Testis (tissue), 3 donors: ENCODE measurements around the gene RASAL2. TPM values are rescaled to one million over a fixed set of nuclear protein-coding genes. Genes with fewer than 3 reads are reported as not detected.
"Not testable (repeated sequence)": the region's sequence is repeated elsewhere in the genome, so short reads cannot be mapped to it uniquely, and the experiment has no call there.

Experiments
- DNase-seq: peaks from one replicate; pipeline ENCODE4 v3.0.0-alpha.2; 2019
- H3K27ac ChIP-seq, 2 donors: fragments of 200-600 bp; sonication (generic); one replicate each; pipeline ENCODE4 v1.5.1; 2019
- H3K27me3 ChIP-seq: fragments of 200-600 bp; sonication (generic); one replicate; pipeline ENCODE4 v1.5.1; 2019
- H3K36me3 ChIP-seq: fragments of 200-600 bp; sonication (generic); one replicate; pipeline ENCODE4 v1.5.1; 2017; ENCODE audit warnings: low read depth; ENCODE audit errors: missing control alignments
- H3K4me1 ChIP-seq: fragments of 200-600 bp; sonication (generic); one replicate; pipeline ENCODE4 v1.5.1; 2019
- H3K4me3 ChIP-seq, 2 donors: fragments of 200-600 bp; sonication (generic); one replicate each; pipeline ENCODE4 v1.5.1; 2017 to 2019
- H3K9me3 ChIP-seq: fragments of 200-600 bp; sonication (generic); one replicate; pipeline ENCODE4 v1.5.1; 2017
- POLR2A ChIP-seq: fragments of 450-650 bp; IDR thresholded peaks from one replicate; pipeline ENCODE4 v1.6.1; 2017; ENCODE audit warnings: antibody characterized with exemption, mild to moderate bottlenecking, moderate library complexity
- WGBS, 2 donors: methylation state at CpG; one replicate each; pipeline ENCODE4 v1.1.5; 2018; 5-methylcytosine and 5-hydroxymethylcytosine counted together
- intact Hi-C: fragments of 100-400 bp; cut with DNase I; formaldehyde crosslinking; loops from one replicate; pipeline ENCODE4 v1.15.1; 2023; ENCODE audit warnings: low total_unique reads
- polyA plus RNA-seq: library from polyadenylated mRNA; stranded (reverse); fragments of 350-450 nt; fragmentation: Illumina TruSeq; extraction: RNeasy Lipid Tissue Mini Kit (QIAGEN cat#74804); gene quantifications from one replicate; pipeline ENCODE4 v1.2.3, GENCODE V29; 2014; ENCODE audit warnings: low read depth, low replicate concordance; ENCODE audit not compliant: insufficient read depth
- total RNA-seq, 2 donors: library from RNA; depleted of rRNA; stranded (reverse); fragments of >200 nt; gene quantifications; one replicate each; pipeline ENCODE4 v1.2.3, GENCODE V29; 2016
- TF ChIP-seq, protein P1 (sequence below), 3 experiments: fragments of 450-650 bp in 2 of 3; fragments of 200-600 bp in 1 of 3; sonication (generic) in 1 of 3; IDR thresholded peaks; one replicate each; pipeline ENCODE4 v1.5.1; 2016 to 2019; ENCODE audit warnings: antibody characterized with exemption in 3 of 3, mild to moderate bottlenecking in 2 of 3, moderate library complexity in 1 of 3

Gene RASAL2
- total and polyA plus RNA-seq, 3 donors from 2014 or later: 25.9 to 41.7 (median 39.6) TPM

- H3K4me1 ChIP-seq: no peaks in the 10 kb centered on the region
- no peaks in the 10 kb centered on the region for H3K36me3 ChIP-seq
- no peak overlapping the region for H3K27ac ChIP-seq
- 83 to 94% methylated on average over 1 of the region's 1 CpG for WGBS, 2 donors
- no peaks in the 10 kb centered on the region for H3K27me3 ChIP-seq
- H3K4me3 ChIP-seq: no peak overlapping the region
- intact Hi-C loops: no loop called here
- TF ChIP-seq, protein P1, sequence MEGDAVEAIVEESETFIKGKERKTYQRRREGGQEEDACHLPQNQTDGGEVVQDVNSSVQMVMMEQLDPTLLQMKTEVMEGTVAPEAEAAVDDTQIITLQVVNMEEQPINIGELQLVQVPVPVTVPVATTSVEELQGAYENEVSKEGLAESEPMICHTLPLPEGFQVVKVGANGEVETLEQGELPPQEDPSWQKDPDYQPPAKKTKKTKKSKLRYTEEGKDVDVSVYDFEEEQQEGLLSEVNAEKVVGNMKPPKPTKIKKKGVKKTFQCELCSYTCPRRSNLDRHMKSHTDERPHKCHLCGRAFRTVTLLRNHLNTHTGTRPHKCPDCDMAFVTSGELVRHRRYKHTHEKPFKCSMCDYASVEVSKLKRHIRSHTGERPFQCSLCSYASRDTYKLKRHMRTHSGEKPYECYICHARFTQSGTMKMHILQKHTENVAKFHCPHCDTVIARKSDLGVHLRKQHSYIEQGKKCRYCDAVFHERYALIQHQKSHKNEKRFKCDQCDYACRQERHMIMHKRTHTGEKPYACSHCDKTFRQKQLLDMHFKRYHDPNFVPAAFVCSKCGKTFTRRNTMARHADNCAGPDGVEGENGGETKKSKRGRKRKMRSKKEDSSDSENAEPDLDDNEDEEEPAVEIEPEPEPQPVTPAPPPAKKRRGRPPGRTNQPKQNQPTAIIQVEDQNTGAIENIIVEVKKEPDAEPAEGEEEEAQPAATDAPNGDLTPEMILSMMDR (IDR thresholded peaks at IDR 0.05): no peak
- no peak for TF ChIP-seq POLR2A
- H3K9me3 ChIP-seq: no peaks in the 10 kb centered on the region
- DNase-seq: no peak
These were observed 288.5 kb downstream of the RASAL2 start for GRCh38 chr1:178382372-178382771.

DNA sequence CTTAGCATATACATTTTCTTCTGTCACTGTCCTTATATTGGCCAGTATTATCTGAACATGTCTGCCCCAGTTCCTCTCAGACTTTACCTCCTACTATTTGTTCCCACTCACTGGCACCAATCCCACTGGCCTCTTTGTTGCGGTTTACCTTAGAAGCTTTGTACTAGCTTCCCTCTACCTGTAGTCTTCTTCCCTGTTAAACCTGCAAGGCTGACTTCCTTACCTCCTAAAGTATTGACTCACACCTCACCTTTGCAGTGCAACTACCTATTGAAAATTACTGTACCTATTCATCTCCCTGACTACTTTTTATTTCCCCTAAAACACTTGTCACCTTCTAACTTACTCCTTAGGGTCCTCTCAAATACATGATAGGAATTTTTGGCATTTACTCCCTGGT is 291.8 kb downstream of the RASAL2 start:
- Histone ChIP-seq H3K36me3 (no peaks in the 10 kb centered on the region), H3K4me1 (no peaks in the 10 kb centered on the region), H3K9me3 (no peaks in the 10 kb centered on the region), H3K4me3 (no peak overlapping the region), H3K27me3 (no peaks in the 10 kb centered on the region), H3K27ac (no peak overlapping the region)
- intact Hi-C loops: no loop called here
- WGBS, 2 donors: 91 to 95% methylated on average over 1 of the region's 1 CpG
- no peak for TF ChIP-seq POLR2A
- TF ChIP-seq, protein P1 (IDR thresholded peaks at IDR 0.05): no peak
- DNase-seq: no peak

DNA sequence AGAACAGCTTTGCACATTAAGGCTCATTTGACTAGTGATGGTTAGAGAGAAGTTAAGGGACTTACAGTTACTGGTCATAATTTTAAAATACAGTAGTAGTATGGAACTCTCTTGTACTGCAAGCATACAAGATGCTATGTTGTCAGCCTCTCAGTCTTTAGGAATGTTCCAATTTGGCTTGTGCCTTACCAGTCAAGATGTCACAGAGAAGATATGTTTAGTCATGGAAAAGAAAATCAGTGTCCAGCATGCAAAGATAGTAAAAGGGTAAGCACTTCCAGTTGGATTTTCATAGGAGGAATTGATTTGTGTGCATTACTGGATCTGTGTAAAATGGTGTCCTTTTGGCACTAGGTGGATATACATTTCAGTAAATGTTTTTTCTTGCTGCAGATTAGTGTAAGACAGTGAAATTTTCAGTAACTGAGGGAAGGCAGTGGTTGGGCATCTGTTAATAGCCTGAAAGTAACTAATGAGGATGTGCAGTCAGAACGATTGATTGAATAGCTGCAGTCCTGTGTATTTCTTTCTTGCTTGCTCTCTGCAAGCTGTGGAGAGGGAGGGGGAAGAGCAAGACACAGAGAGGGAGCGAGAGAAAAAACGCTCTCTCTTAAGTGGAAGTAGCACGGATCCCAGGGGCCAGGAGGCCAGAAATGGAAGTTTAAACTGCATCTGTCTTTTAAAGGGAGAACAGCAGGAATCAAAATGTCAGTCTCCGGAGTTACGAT is 294.7 kb downstream of the RASAL2 start:
- no peak overlapping the region for H3K4me3 ChIP-seq
- DNase-seq: no peak
- TF ChIP-seq, protein P1 (IDR thresholded peaks at IDR 0.05): no peak
- TF ChIP-seq POLR2A: no peak

DNA sequence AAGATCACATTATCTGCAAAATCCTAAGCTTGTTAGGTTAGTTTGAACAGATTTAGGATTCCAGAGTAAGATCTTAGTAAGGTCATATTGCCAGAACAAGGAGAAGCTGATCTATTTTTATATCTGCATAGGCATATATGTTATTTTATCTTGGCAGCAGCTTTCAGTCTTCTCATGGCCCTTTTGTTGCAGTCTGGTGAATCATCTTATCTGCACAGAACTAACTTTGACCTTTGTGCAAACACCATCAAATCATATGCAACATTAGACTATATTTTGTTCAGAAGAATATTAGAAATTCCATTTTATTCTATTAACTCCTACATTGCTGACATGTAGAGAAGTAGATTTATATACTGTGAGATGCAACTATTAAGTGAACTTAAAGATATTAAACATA is 295.5 kb downstream of the RASAL2 start:
- H3K9me3 ChIP-seq: no peaks in the 10 kb centered on the region

More for the DNA sequence above, 294.7 kb downstream of the RASAL2 start:
- Histone ChIP-seq H3K27ac (no peak overlapping the region), H3K27me3 (no peaks in the 10 kb centered on the region), H3K36me3 (no peaks in the 10 kb centered on the region), H3K4me1 (no peaks in the 10 kb centered on the region), H3K9me3 (no peaks in the 10 kb centered on the region)
- intact Hi-C loops: no loop called here
- WGBS, 2 donors: 47 to 65% methylated on average over 6 of the region's 6 CpGs

GRCh38 chr1:178390280-178390679 is 296.4 kb downstream of the RASAL2 start:
- H3K4me1 ChIP-seq, H3K36me3 ChIP-seq, H3K4me3 ChIP-seq, H3K27ac ChIP-seq, intact Hi-C loops, H3K27me3 ChIP-seq, DNase-seq, H3K9me3 ChIP-seq: not testable (repeated sequence)
- 93 to 96% methylated on average over 8 of the region's 8 CpGs for WGBS, 2 donors

More for the DNA sequence above, 295.5 kb downstream of the RASAL2 start:
- Histone ChIP-seq H3K36me3 (no peaks in the 10 kb centered on the region), H3K4me3 (no peak overlapping the region), H3K4me1 (no peaks in the 10 kb centered on the region), H3K27me3 (no peaks in the 10 kb centered on the region), H3K27ac (no peak overlapping the region)
- DNase-seq: no peak
- intact Hi-C loops: no loop called here
- TF ChIP-seq, protein P1 (IDR thresholded peaks at IDR 0.05): no peak
- TF ChIP-seq POLR2A: no peak
